ENCODE results near the gene LRRC55.

DNA sequence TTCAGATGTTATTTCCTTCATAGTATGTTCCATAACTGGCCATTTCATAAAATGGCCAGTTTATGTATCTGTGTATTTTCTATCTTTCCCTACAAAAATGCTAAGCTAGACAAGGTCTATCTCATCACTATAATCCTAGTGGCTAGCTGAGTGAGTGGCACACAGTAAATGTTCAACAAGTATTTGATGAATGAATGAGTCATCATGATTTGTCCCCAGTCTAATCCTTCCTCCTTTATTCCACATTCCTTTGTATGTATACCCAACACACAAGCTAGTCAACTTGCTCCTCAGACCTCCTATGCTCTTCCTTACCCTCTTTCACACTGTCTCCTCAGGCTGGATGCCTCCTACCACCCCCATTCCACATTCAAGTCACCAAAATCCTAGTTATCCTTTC is 42.8 kb downstream of the LRRC55 start:
- no peak for TF ChIP-seq POLR2A (IDR thresholded peaks at IDR 0.05; ENCODE audit: low read depth, low read length)
- TF ChIP-seq POLR2AphosphoS5 (IDR thresholded peaks at IDR 0.05; ENCODE audit: low read depth, low read length), result no peak
- TF ChIP-seq TAF1 (IDR thresholded peaks at IDR 0.05; ENCODE audit: borderline replicate concordance, low read depth, low read length), result no peak

All from GM12892 (cell line).